ENCODE results near the gene TPM3. TPM values are rescaled to one million over a fixed set of nuclear protein-coding genes. Genes with fewer than 3 reads are reported as not detected.
A peak's percentile ranks its signal among the peaks of the same experiment; 100 is the strongest.

Gene TPM3
- total RNA-seq, 2 experiments from 2014 or later: 235 to 420 TPM

GRCh38 chr1:154178911-154179811 lies 12.7 kb downstream of the TPM3 start:
- H4K20me1 ChIP-seq (ENCODE audit: insufficient read depth, low read length): peaks cover 44% of the 10 kb centered on the region

GRCh38 chr1:154178013-154178412 lies 13.9 kb downstream of the TPM3 start:
- H3K4me2 ChIP-seq (ENCODE audit: low read length): peak overlapping the region; percentile 98
- intact Hi-C loops (cut with micrococcal nuclease; ENCODE audit: unreplicated experiment): no loop called here
- no peak overlapping the region for H3K27ac ChIP-seq (ENCODE audit: low read depth, low read length, poor library complexity, severe bottlenecking)
- H3K4me3 ChIP-seq (ENCODE audit: low read depth, low read length, poor library complexity, severe bottlenecking): no peak overlapping the region
- peaks cover 44% of the 10 kb centered on the region for H4K20me1 ChIP-seq (ENCODE audit: insufficient read depth, low read length)
- H3K36me3 ChIP-seq (ENCODE audit: insufficient read depth, low read length): peaks cover 75% of the 10 kb centered on the region
- BruUV-seq (replicated peaks): no TSS peak
- ChIA-PET POLR2A (interaction anchor here (0.5 to 1.6 kb wide), 3 partner anchors 15 to 762 kb away, joined by 3 to 5 read pairs (median 4); no protein-coding TSS in a partner anchor), CTCF (ENCODE audit: unreplicated experiment) (no interaction called here)
- no peaks in the 10 kb centered on the region for H3K9me2 ChIP-seq (ENCODE audit: insufficient read depth, low read length)
- no peaks in the 10 kb centered on the region for H3K9me3 ChIP-seq (ENCODE audit: low read length)
- DNase-seq (ENCODE audit: low spot score): no peak
- TF ChIP-seq EZH2phosphoT487 (IDR thresholded peaks at IDR 0.05; ENCODE audit: borderline replicate concordance, low read depth, low read length) (no peak), CTCF (conservative IDR thresholded peaks at IDR 0.05; ENCODE audit: low read length) (no peak)
- peaks cover 86% of the 10 kb centered on the region for H3K79me2 ChIP-seq (ENCODE audit: insufficient read depth, low read depth, low read length)
- H3K4me1 ChIP-seq (ENCODE audit: insufficient read depth, low read length, poor library complexity, severe bottlenecking): peaks cover 40% of the 10 kb centered on the region
- H2AFZ ChIP-seq (ENCODE audit: low read length): no peak overlapping the region

More at GRCh38 chr1:154178911-154179811, 12.7 kb downstream of the TPM3 start:
- ChIA-PET CTCF (ENCODE audit: unreplicated experiment) (no interaction called here), POLR2A (interaction anchor here (0.6 to 1.6 kb wide), 4 partner anchors 70 to 968 kb away, joined by 3 to 4 read pairs (median 3); no protein-coding TSS in a partner anchor)
- H2AFZ ChIP-seq (ENCODE audit: low read length): no peak overlapping the region
- H3K27ac ChIP-seq (ENCODE audit: low read depth, low read length, poor library complexity, severe bottlenecking): no peak overlapping the region
- H3K4me1 ChIP-seq (ENCODE audit: insufficient read depth, low read length, poor library complexity, severe bottlenecking): peaks cover 42% of the 10 kb centered on the region
- H3K36me3 ChIP-seq (ENCODE audit: insufficient read depth, low read length): peaks cover 69% of the 10 kb centered on the region
- BruUV-seq (replicated peaks): no TSS peak
- H3K4me2 ChIP-seq (ENCODE audit: low read length): peak overlapping the region; percentile 98
- H3K79me2 ChIP-seq (ENCODE audit: insufficient read depth, low read depth, low read length): peaks cover 86% of the 10 kb centered on the region
- H3K4me3 ChIP-seq (ENCODE audit: low read depth, low read length, poor library complexity, severe bottlenecking): peak overlapping the region; percentile 86
- DNase-seq (ENCODE audit: low spot score): no peak
- TF ChIP-seq EZH2phosphoT487 (IDR thresholded peaks at IDR 0.05; ENCODE audit: borderline replicate concordance, low read depth, low read length): no peak
- TF ChIP-seq CTCF (conservative IDR thresholded peaks at IDR 0.05; ENCODE audit: low read length): no peak
- H3K9me2 ChIP-seq (ENCODE audit: insufficient read depth, low read length): no peaks in the 10 kb centered on the region
- intact Hi-C loops (cut with micrococcal nuclease; ENCODE audit: unreplicated experiment): no loop called here
- no peaks in the 10 kb centered on the region for H3K9me3 ChIP-seq (ENCODE audit: low read length)

- CTCF ChIA-PET (ENCODE audit: unreplicated experiment): no interaction called here
Measured at GRCh38 chr1:154176337-154176736, 15.6 kb downstream of the TPM3 start.

More at GRCh38 chr1:154176337-154176736, 15.6 kb downstream of the TPM3 start:
- H2AFZ ChIP-seq (ENCODE audit: low read length): no peak overlapping the region
- H3K4me1 ChIP-seq (ENCODE audit: insufficient read depth, low read length, poor library complexity, severe bottlenecking): peaks cover 39% of the 10 kb centered on the region
- no peak for DNase-seq (ENCODE audit: low spot score)
- BruUV-seq (replicated peaks): no TSS peak
- no peak overlapping the region for H3K4me3 ChIP-seq (ENCODE audit: low read depth, low read length, poor library complexity, severe bottlenecking)
- intact Hi-C loops (cut with micrococcal nuclease; ENCODE audit: unreplicated experiment): no loop called here
- H3K79me2 ChIP-seq (ENCODE audit: insufficient read depth, low read depth, low read length): peaks cover 71% of the 10 kb centered on the region
- peaks cover 39% of the 10 kb centered on the region for H4K20me1 ChIP-seq (ENCODE audit: insufficient read depth, low read length)
- H3K9me2 ChIP-seq (ENCODE audit: insufficient read depth, low read length): no peaks in the 10 kb centered on the region
- TF ChIP-seq CTCF (conservative IDR thresholded peaks at IDR 0.05; ENCODE audit: low read length): no peak
- TF ChIP-seq EZH2phosphoT487 (IDR thresholded peaks at IDR 0.05; ENCODE audit: borderline replicate concordance, low read depth, low read length): no peak
- no peak overlapping the region for H3K27ac ChIP-seq (ENCODE audit: low read depth, low read length, poor library complexity, severe bottlenecking)
- POLR2A ChIA-PET: interaction anchor here (0.6 to 0.7 kb wide), 2 partner anchors 63 to 166 kb away, joined by 3 read pairs; no protein-coding TSS in a partner anchor
- H3K36me3 ChIP-seq (ENCODE audit: insufficient read depth, low read length): peaks cover 91% of the 10 kb centered on the region
- no peaks in the 10 kb centered on the region for H3K9me3 ChIP-seq (ENCODE audit: low read length)
- H3K4me2 ChIP-seq (ENCODE audit: low read length): no peak overlapping the region

Measured in OCI-LY7 (cell line).